Cardiac muscle cell (in vitro differentiated cells and primary cell): ENCODE data around the gene ADCK1. TPM values are rescaled to one million over a fixed set of nuclear protein-coding genes. Genes with fewer than 3 reads are reported as not detected.

Experiments
- DNase-seq, 2 donors: peaks; one replicate each; pipeline versions ENCODE4 v3.0.0 to v3.0.0-alpha.2; 2010 to 2017; ENCODE audit warnings: low read depth in 1 of 2, low spot score in 1 of 2
- H3K27ac ChIP-seq: fragments of 200-600 bp; sonication (generic); 2 replicates; pipeline ENCODE4 v1.5.1; 2016
- H3K27me3 ChIP-seq: fragments of 200-600 bp; sonication (generic); 2 replicates; pipeline ENCODE4 v1.6.0; 2016; ENCODE audit warnings: control low read depth
- H3K36me3 ChIP-seq: fragments of 200-600 bp; sonication (generic); 2 replicates; pipeline ENCODE4 v1.5.1; 2016; ENCODE audit warnings: control low read depth
- H3K4me1 ChIP-seq: fragments of 200-600 bp; sonication (generic); 2 replicates; pipeline ENCODE4 v1.8.1; 2017; ENCODE audit warnings: low read depth, mild to moderate bottlenecking, mixed run types
- H3K4me3 ChIP-seq: fragments of 200-600 bp; sonication (generic); 2 replicates; pipeline ENCODE4 v1.5.1; 2016; ENCODE audit warnings: mild to moderate bottlenecking
- H3K9me3 ChIP-seq: fragments of 200-600 bp; sonication (generic); 2 replicates; pipeline ENCODE4 v1.5.1; 2017; ENCODE audit warnings: low read depth, mild to moderate bottlenecking, control low read depth
- CTCF ChIP-seq: IDR thresholded peaks from 2 replicates; pipeline ENCODE4 v1.5.1; 2012; ENCODE audit warnings: low read depth, mild to moderate bottlenecking, low read length
- polyA plus RNA-seq: library from polyadenylated mRNA; unstranded; fragments of >200 nt; fragmentation: Nextera tagmentation; extraction: Ambion mirVana; gene quantifications from 2 replicates; pipeline ENCODE4 v1.2.1, GENCODE V29; 2016
- total RNA-seq: library from RNA; depleted of rRNA; stranded (reverse); fragments of >200 nt; gene quantifications from 2 replicates; pipeline ENCODE4 v1.2.3, GENCODE V29; 2016

The ADCK1 gene
- total and polyA plus RNA-seq, 2 experiments from 2014 or later = 12.2 to 20.6 TPM

- no peak for TF ChIP-seq CTCF
- Histone ChIP-seq H3K27me3 (no peaks in the 10 kb centered on the region), H3K9me3 (no peaks in the 10 kb centered on the region), H3K4me3 (no peak overlapping the region), H3K27ac (no peak overlapping the region), H3K36me3 (no peaks in the 10 kb centered on the region), H3K4me1 (no peaks in the 10 kb centered on the region)
- no peak for DNase-seq
These were observed 44.9 kb downstream of the ADCK1 start for GRCh38 chr14:77844802-77845201.

GRCh38 chr14:77848031-77848430 lies 48.1 kb downstream of the ADCK1 start:
- DNase-seq = peak in 1 of 2 donors; percentile 31
- H3K9me3 ChIP-seq = no peaks in the 10 kb centered on the region

GRCh38 chr14:77849711-77850110 lies 49.8 kb downstream of the ADCK1 start:
- Histone ChIP-seq H3K36me3 (no peaks in the 10 kb centered on the region), H3K27me3 (no peaks in the 10 kb centered on the region), H3K27ac (no peak overlapping the region), H3K4me3 (no peak overlapping the region), H3K9me3 (no peaks in the 10 kb centered on the region), H3K4me1 (no peaks in the 10 kb centered on the region)
- DNase-seq = no peak
- TF ChIP-seq CTCF = no peak

More at GRCh38 chr14:77848031-77848430, 48.1 kb downstream of the ADCK1 start:
- no peaks in the 10 kb centered on the region for H3K36me3 ChIP-seq
- TF ChIP-seq CTCF = no peak
- no peak overlapping the region for H3K4me3 ChIP-seq
- no peaks in the 10 kb centered on the region for H3K27me3 ChIP-seq
- no peak overlapping the region for H3K27ac ChIP-seq
- no peaks in the 10 kb centered on the region for H3K4me1 ChIP-seq

- no peaks in the 10 kb centered on the region for H3K4me1 ChIP-seq
- no peak for TF ChIP-seq CTCF
- no peak overlapping the region for H3K4me3 ChIP-seq
- no peak for DNase-seq
- no peaks in the 10 kb centered on the region for H3K9me3 ChIP-seq
- no peaks in the 10 kb centered on the region for H3K27me3 ChIP-seq
- no peaks in the 10 kb centered on the region for H3K36me3 ChIP-seq
- H3K27ac ChIP-seq = no peak overlapping the region
These were observed 54.0 kb downstream of the ADCK1 start for GRCh38 chr14:77853919-77854318.

GRCh38 chr14:77856941-77857340 lies 57.0 kb downstream of the ADCK1 start:
- H3K27me3 ChIP-seq = no peaks in the 10 kb centered on the region
- no peak overlapping the region for H3K4me3 ChIP-seq
- DNase-seq = no peak
- no peaks in the 10 kb centered on the region for H3K36me3 ChIP-seq
- H3K9me3 ChIP-seq = no peaks in the 10 kb centered on the region
- no peak for TF ChIP-seq CTCF
- H3K27ac ChIP-seq = no peak overlapping the region
- H3K4me1 ChIP-seq = no peaks in the 10 kb centered on the region
